Cardiac septum (tissue), 1 donor: ENCODE results near the gene PTER. TPM values are rescaled to one million over a fixed set of nuclear protein-coding genes. Genes with fewer than 3 reads are reported as not detected.

Experiments
- DNase-seq: peaks from one replicate; pipeline ENCODE4 v3.0.0-alpha.2; 2020; ENCODE audit warnings: low spot score
- intact Hi-C: fragments of 100-400 bp; cut with DNase I; formaldehyde crosslinking; loops from one replicate; pipeline ENCODE4 v1.14.0; 2022
- total RNA-seq: library from RNA; stranded (reverse); fragmentation: NEBNext Ultra II Directional; extraction: Animal tissue kit (Norgen Biotek cat#: 25700); gene quantifications from one replicate; pipeline ENCODE4 v1.2.1, GENCODE V29; 2021
- donor health status: DM: no; HTN: no; CAD: no.

Gene PTER
- total RNA-seq, 1 donor from 2014 or later: 6.0 TPM

- DNase-seq: no peak
- intact Hi-C loops: no loop called here
Measured at GRCh38 chr10:16519908-16520861, 83.4 kb downstream of the PTER start.

- intact Hi-C loops: no loop called here
- no peak for DNase-seq
Measured at GRCh38 chr10:16520900-16521299, 84.1 kb downstream of the PTER start.

GRCh38 chr10:16521311-16522016 is 84.7 kb downstream of the PTER start, which contains the start of gene C1QL3:
TSS of gene C1QL3 (minus strand) at chr10:16521879. CDS start at chr10:16521065, 814 bp downstream.
- intact Hi-C loops: no loop called here
- DNase-seq: no peak

- DNase-seq: no peak
Measured at GRCh38 chr10:16527452-16527851, 90.6 kb downstream of the PTER start.

GRCh38 chr10:16529853-16530252 is 93.0 kb downstream of the PTER start:
- intact Hi-C loops: no loop called here
- DNase-seq: no peak

More at GRCh38 chr10:16527452-16527851, 90.6 kb downstream of the PTER start:
- intact Hi-C loops: no loop called here

GRCh38 chr10:16536155-16536554 is 99.3 kb downstream of the PTER start:
- intact Hi-C loops: no loop called here
- DNase-seq: no peak

GRCh38 chr10:16544099-16544498 is 107.3 kb downstream of the PTER start:
- no peak for DNase-seq

GRCh38 chr10:16544591-16544990 is 107.8 kb downstream of the PTER start:
- DNase-seq: no peak
- intact Hi-C loops: no loop called here

More at GRCh38 chr10:16544099-16544498, 107.3 kb downstream of the PTER start:
- intact Hi-C loops: no loop called here

GRCh38 chr10:16545116-16545736 is 108.4 kb downstream of the PTER start:
- intact Hi-C loops: no loop called here

GRCh38 chr10:16547973-16548372 is 111.2 kb downstream of the PTER start:
- no peak for DNase-seq

More at GRCh38 chr10:16545116-16545736, 108.4 kb downstream of the PTER start:
- no peak for DNase-seq

GRCh38 chr10:16559236-16559773 is 122.5 kb downstream of the PTER start:
- intact Hi-C loops: no loop called here

More at GRCh38 chr10:16547973-16548372, 111.2 kb downstream of the PTER start:
- intact Hi-C loops: no loop called here

GRCh38 chr10:16562891-16563290 is 126.1 kb downstream of the PTER start:
- intact Hi-C loops: no loop called here

More at GRCh38 chr10:16559236-16559773, 122.5 kb downstream of the PTER start:
- no peak for DNase-seq

More at GRCh38 chr10:16562891-16563290, 126.1 kb downstream of the PTER start:
- DNase-seq: no peak

Other genes starting within 250 kb of the PTER start
- not detected for gene C1QL3, start 84.9 kb downstream of the PTER start, total RNA-seq